Fibroblast of upper back skin (primary cell): ENCODE measurements around the gene ZNF750.

ENCODE experiments used
- DNase-seq: peaks from one replicate; pipeline ENCODE4 v3.0.0-alpha.2; 2013

Gene ZNF750

GRCh38 chr17:82859431-82860403 lies 19.9 kb upstream of the ZNF750 start:
- DNase-seq, result peak; percentile 57

GRCh38 chr17:82858376-82859126 lies 18.7 kb upstream of the ZNF750 start:
- no peak for DNase-seq

GRCh38 chr17:82856361-82856760 lies 16.5 kb upstream of the ZNF750 start:
- DNase-seq, result no peak

- no peak for DNase-seq
Observed at GRCh38 chr17:82854226-82854625, 14.4 kb upstream of the ZNF750 start.

- DNase-seq, result no peak
Observed at GRCh38 chr17:82851381-82851780, 11.6 kb upstream of the ZNF750 start.

- no peak for DNase-seq
Observed at GRCh38 chr17:82849076-82849945, 9.5 kb upstream of the ZNF750 start.

- DNase-seq, result peak; percentile 82
Observed at GRCh38 chr17:82848022-82848592, 8.3 kb upstream of the ZNF750 start.

- DNase-seq, result no peak
Observed at GRCh38 chr17:82846061-82846691, 6.4 kb upstream of the ZNF750 start.

GRCh38 chr17:82845163-82845807 lies 5.5 kb upstream of the ZNF750 start:
- no peak for DNase-seq

- DNase-seq, result no peak
Observed at GRCh38 chr17:82844796-82845162, 5.0 kb upstream of the ZNF750 start.

GRCh38 chr17:82843904-82844680 lies 4.3 kb upstream of the ZNF750 start:
- DNase-seq, result no peak

GRCh38 chr17:82841921-82842596 lies 2.2 kb upstream of the ZNF750 start:
- no peak for DNase-seq

GRCh38 chr17:82840431-82840831 lies 609 bp upstream of the ZNF750 start:
- DNase-seq, result no peak

GRCh38 chr17:82838386-82839063 lies 1.3 kb downstream of the ZNF750 start:
- no peak for DNase-seq

- no peak for DNase-seq
Observed at GRCh38 chr17:82837586-82838320, 2.1 kb downstream of the ZNF750 start.

- DNase-seq, result no peak
Observed at GRCh38 chr17:82836823-82837357, 2.9 kb downstream of the ZNF750 start.

- DNase-seq, result no peak
Observed at GRCh38 chr17:82835766-82836512, 3.9 kb downstream of the ZNF750 start.

- DNase-seq, result no peak
Observed at GRCh38 chr17:82835122-82835521, 4.7 kb downstream of the ZNF750 start.
